ENCODE data around the gene BAIAP3. TPM values are rescaled to one million over a fixed set of nuclear protein-coding genes. Genes with fewer than 3 reads are reported as not detected.

Gene BAIAP3
- total RNA-seq, 1 experiment from 2014 or later, result 0.34 TPM

DNA sequence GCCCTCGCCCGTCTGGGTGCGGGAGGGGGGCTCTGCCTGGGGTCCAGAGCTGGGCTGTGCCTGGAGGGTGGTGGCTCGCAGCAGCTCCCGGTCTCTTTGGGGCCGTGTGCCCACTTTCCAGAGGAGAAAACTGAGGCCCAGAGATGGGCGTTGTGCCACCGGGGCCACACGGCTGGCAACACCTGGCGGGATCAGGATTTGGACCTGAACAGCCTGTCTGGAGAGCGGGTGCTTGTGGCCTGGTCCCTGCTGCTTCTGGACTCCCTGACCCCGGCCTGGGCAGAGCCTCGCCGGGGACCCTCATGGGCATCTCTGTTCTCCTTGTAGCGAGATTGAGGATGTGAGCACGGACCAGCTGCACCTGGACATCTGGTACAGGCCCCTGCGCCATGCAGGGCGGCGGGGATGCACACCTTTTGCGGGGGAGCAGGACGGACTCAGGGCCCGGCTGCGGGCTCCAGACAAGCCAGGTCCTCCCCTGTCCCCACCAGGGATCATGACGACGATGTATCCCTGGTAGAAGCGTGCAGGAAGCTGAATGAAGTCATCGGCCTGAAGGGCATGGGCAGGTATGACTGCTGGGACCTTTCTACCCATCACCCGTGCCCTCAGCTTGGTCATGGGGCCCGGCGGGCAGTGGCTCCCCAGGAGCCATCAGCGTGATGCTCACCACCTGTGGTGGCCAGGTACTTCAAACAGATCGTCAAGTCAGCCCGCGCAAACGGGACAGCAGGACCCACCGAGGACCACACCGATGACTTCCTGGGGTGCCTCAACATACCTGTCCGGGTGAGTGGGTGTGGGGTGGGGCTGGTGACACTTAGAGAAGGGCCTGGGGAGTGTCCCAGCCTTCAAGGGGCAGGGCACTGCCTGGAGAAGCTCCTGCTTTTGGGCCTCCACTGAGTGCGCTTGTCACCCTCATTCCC is 8.3 kb downstream of the BAIAP3 start:
- Histone ChIP-seq H3K27me3 (peaks cover 5% of the 10 kb centered on the region; the same call in 1 of the 2 replicates), H3K9me3 (replicated peaks) (no peaks in the 10 kb centered on the region), H3K36me3 (no peaks in the 10 kb centered on the region), H3K27ac (no peak overlapping the region), H3K4me1 (peaks cover 14% of the 10 kb centered on the region), H3K4me3 (no peak overlapping the region)
- DNase-seq, result no peak

DNA sequence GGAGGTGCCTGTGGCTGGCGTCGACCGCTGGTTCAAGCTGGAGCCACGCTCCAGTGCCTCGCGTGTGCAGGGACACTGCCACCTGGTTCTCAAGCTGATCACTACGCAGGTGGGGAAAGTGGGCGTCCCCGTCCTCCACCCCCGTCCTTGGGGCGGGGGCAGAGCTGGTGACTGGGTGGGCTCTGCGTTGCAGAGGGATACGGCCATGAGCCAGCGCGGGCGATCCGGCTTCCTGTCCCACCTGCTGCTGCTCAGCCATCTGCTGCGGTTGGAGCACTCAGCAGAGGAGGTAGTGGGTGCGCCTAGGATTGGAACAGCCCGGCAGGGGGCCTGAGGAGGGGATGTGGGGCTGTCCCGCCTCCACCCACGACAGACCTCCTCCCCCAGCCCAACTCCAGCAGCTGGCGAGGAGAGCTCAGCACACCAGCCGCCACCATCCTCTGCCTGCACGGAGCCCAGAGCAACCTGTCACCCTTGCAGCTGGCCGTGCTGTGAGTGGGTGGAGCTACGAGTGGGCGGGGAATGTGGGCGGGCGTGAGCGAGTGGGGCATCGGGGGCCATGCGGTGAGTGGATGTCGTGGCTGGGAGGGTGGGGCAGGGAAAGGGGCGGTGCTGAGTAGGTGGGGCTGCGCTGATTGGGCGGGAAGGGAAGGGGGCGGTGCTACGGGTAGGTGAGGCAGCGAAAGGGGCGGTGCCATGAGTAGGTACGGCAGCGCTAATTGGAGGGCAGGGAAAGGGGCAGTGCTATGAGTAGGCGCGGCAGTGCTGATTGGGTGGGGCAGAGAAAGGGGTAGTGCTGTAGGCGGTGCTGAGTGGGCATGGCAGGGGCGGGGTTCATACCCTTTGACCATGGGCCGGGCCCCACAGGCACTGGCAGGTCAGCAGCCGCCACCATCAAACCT is 9.3 kb downstream of the BAIAP3 start:
- H3K27me3 ChIP-seq, result 0 out of 2 replicates have a peak, but pooled peaks cover 2% of the 10 kb centered on the region
- no peak overlapping the region for H3K27ac ChIP-seq
- no peaks in the 10 kb centered on the region for H3K36me3 ChIP-seq
- H3K4me1 ChIP-seq, result peaks cover 14% of the 10 kb centered on the region
- H3K4me3 ChIP-seq, result peak overlapping the region; percentile 25; the same call in 1 of the 2 replicates
- DNase-seq, result peak; percentile 99
- H3K9me3 ChIP-seq (replicated peaks), result no peaks in the 10 kb centered on the region

DNA sequence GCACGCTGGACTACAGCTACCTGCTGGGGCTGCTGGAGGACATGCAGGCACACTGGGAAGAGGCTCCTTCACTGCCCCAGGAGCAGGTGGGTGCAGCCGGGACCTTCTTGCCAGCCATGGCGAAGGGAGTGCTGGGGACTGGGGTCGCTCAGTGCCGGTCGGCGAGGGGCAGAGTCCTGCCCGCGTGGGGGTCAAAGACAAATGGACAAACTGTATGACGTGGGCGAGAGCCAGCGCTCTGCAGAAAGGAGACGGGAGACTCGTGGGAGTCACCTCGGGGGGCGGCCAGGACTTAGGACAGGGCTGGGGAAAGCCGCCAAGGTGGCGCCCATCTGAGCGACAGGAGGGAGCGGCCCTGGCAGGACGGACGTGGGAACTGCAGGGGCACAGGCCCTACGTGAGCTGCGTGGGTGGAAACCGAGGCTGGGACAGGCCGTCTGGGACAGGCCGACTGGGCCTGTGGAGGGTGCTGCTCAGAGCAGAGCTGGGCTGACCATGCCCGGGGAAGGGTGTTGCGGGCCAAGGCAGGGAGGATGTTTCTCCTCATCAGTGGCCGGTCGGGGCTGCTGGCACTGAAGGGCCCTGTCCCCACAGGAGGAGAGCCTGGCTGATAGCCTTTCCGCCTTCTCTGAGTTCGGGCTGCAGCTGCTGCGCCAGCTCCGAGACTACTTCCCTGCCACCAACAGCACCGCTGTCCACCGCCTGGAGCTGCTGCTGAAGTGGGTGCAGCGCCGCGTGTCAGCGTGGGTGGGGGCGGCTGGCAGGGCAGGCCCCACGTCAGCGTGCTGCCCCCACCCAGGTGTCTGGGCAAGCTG is 10.2 kb downstream of the BAIAP3 start:
- Histone ChIP-seq H3K4me3 (0 out of 2 replicates have a peak overlapping the region, but pooled peaks have one; percentile 5), H3K36me3 (no peaks in the 10 kb centered on the region; the same call in 1 of the 2 replicates), H3K4me1 (peaks cover 14% of the 10 kb centered on the region), H3K27me3 (0 out of 2 replicates have a peak, but pooled peaks cover 2% of the 10 kb centered on the region), H3K27ac (no peak overlapping the region), H3K9me3 (replicated peaks) (no peaks in the 10 kb centered on the region)
- DNase-seq, result peak; percentile 40 to 44

DNA sequence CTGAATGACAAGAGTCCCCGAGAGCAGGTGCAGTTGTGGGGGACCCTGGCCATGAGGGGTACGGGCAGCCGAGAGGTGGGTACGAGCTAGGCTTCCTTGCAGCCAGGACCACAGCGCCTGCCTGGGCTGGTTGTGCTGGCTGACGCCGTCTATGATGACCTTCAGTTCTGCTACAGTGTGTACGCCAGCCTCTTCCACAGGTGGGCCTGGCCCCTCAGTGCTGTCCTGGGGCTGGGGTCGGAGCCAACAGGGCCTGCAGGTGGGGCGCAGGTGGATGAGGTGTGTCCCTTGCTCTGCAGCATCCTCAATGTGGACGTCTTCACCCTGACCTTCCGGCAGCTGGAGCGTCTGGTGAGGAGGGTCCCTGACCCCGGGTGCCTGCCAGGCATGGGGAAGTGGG is 11.1 kb downstream of the BAIAP3 start:
- no peak for DNase-seq
- H3K9me3 ChIP-seq (replicated peaks), result no peaks in the 10 kb centered on the region
- H3K27ac ChIP-seq, result no peak overlapping the region
- no peak overlapping the region for H3K4me3 ChIP-seq
- 0 out of 2 replicates have a peak, but pooled peaks cover 2% of the 10 kb centered on the region for H3K27me3 ChIP-seq
- H3K4me1 ChIP-seq, result peaks cover 14% of the 10 kb centered on the region
- H3K36me3 ChIP-seq, result no peaks in the 10 kb centered on the region; the same call in 1 of the 2 replicates

DNA sequence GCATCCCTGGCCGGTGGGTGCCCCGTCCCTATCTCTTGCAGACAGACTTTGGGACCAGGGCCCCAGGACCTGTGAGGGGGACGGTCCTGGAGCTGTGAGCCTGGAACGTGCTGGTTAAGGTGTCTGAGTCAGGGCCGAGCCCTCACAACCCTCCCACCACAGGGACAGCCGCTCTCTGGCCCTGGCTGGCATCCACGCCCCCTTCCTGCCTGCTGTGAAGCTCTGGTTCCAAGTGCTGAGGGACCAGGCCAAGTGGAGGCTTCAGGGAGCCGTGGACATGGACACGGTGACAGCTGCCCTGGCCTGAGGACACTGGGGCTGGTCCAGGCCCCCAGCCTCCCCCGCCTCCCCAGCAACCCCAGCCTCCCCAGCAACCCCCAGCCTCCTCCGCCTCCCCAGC is 11.6 kb downstream of the BAIAP3 start:
- Histone ChIP-seq H3K27me3 (0 out of 2 replicates have a peak, but pooled peaks cover 2% of the 10 kb centered on the region), H3K9me3 (replicated peaks) (no peaks in the 10 kb centered on the region), H3K4me1 (peaks cover 14% of the 10 kb centered on the region), H3K36me3 (no peaks in the 10 kb centered on the region; the same call in 1 of the 2 replicates), H3K4me3 (no peak overlapping the region), H3K27ac (no peak overlapping the region)
- DNase-seq, result peak; percentile 44 to 49

DNA sequence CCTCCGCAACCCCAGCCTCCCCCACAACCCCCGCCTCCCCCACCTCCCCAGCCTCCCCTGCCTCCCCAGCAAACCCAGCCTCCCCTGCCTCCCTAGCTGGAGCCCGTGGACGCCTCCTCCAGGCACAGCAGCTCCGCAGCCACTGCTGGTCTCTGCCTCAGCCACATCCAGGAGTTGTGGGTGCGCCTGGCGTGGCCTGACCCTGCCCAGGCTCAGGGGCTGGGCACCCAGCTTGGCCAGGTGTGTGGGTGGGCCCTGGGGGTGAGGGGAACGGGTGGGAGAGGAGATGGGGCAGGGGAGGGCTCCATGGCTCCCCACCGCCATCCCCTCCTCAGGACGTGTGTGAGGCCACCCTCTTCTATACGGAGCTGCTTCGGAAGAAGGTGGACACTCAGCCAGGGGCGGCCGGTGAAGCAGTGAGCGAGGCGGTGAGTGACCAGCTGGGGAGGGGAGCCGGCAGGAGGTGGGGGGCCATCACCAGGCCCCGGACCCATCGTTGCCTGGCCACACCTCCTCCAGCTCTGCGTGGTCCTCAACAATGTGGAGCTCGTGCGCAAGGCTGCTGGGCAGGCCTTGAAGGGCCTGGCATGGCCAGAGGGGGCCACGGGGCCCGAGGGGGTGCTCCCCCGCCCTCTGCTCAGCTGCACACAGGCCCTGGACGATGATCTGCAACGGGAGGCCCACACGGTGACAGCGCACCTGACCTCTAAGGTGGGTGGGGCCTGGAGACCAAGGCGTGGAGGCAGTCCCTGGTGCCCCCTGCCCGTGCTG is 12.4 kb downstream of the BAIAP3 start:
- no peaks in the 10 kb centered on the region; the same call in 1 of the 2 replicates for H3K36me3 ChIP-seq
- H3K9me3 ChIP-seq (replicated peaks), result no peaks in the 10 kb centered on the region
- H3K27ac ChIP-seq, result no peak overlapping the region
- peaks cover 16% of the 10 kb centered on the region for H3K4me1 ChIP-seq
- DNase-seq, result no peak
- 0 out of 2 replicates have a peak, but pooled peaks cover 2% of the 10 kb centered on the region for H3K27me3 ChIP-seq
- no peak overlapping the region for H3K4me3 ChIP-seq

DNA sequence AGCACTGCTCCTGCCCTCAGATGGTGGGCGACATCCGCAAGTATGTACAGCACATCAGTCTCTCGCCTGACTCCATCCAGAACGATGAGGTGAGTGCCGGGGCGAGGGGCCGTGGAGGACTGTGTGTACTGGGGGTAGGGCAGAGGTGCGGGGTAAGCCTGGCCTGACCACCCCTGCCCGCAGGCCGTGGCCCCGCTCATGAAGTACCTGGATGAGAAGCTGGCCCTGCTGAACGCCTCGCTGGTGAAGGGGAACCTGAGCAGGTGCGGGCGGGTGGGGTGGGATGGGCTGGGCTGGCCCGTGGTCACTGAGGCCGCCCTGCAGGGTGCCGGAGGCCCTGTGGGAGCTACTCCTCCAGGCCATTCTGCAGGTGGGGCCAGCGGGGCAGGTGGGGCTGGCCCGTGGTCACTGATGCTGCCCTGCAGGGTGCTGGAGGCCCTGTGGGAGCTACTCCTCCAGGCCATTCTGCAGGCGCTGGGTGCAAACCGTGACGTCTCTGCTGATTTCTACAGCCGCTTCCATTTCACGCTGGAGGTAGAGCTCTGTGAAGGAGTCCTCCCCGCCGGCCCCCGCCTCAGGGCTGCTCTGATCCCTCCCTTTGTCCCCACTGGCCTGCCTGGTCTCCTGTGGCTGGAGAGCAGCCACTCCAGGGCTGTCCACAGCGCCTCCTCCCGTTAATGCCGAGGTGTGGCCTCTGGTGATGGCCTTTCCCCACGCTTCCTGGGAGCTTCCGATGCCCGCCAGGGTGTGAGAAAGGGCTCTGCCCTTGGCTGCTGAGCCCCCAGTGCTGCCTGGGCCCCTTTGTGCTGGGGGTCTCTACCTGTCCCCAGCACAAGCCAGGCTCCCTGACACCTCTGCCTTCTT is 13.2 kb downstream of the BAIAP3 start:
- Histone ChIP-seq H3K27me3 (0 out of 2 replicates have a peak, but pooled peaks cover 2% of the 10 kb centered on the region), H3K4me3 (no peak overlapping the region), H3K36me3 (no peaks in the 10 kb centered on the region; the same call in 1 of the 2 replicates), H3K27ac (no peak overlapping the region), H3K4me1 (peaks cover 18% of the 10 kb centered on the region), H3K9me3 (replicated peaks) (no peaks in the 10 kb centered on the region)
- no peak for DNase-seq

DNA sequence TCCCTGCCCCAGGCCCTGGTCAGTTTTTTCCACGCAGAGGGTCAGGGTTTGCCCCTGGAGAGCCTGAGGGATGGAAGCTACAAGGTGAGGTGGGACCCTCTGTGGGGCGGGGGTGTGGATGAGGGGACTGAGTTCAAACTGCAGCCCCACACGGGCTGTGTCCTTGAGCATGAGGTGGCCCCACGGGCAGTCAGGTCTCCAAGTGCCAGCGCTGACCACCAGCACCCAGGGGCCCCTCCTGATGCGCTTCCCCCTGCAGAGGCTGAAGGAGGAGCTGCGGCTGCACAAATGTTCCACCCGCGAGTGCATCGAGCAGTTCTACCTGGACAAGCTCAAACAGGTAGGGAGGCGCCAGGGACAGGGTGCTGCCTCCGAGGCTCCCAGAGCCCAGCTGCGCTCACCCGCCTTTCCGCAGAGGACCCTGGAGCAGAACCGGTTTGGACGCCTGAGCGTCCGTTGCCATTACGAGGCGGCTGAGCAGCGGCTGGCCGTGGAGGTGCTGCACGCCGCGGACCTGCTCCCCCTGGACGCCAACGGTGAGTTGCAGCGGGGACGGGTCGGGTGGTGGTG is 13.9 kb downstream of the BAIAP3 start:
- DNase-seq, result no peak
- no peak overlapping the region for H3K4me3 ChIP-seq
- H3K9me3 ChIP-seq (replicated peaks), result no peaks in the 10 kb centered on the region
- H3K4me1 ChIP-seq, result peaks cover 16% of the 10 kb centered on the region
- no peaks in the 10 kb centered on the region; the same call in 1 of the 2 replicates for H3K36me3 ChIP-seq
- H3K27me3 ChIP-seq, result 0 out of 2 replicates have a peak, but pooled peaks cover 2% of the 10 kb centered on the region
- H3K27ac ChIP-seq, result no peak overlapping the region

DNA sequence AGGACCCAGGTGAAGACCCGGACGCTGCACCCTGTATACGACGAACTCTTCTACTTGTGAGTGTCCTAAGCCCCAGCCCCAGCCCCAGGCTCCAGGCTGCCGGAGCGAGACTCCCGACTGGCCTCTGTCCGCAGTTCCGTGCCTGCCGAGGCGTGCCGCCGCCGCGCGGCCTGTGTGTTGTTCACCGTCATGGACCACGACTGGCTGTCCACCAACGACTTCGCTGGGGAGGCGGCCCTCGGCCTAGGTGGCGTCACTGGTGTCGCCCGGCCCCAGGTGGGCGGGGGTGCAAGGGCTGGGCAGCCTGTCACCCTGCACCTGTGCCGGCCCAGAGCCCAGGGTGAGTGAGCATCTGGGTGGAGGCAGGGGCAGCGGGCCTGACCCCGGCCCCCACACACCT is 14.5 kb downstream of the BAIAP3 start:
- H3K27me3 ChIP-seq, result 0 out of 2 replicates have a peak, but pooled peaks cover 2% of the 10 kb centered on the region
- H3K4me1 ChIP-seq, result peaks cover 15% of the 10 kb centered on the region
- no peak overlapping the region for H3K4me3 ChIP-seq
- H3K27ac ChIP-seq, result no peak overlapping the region
- no peaks in the 10 kb centered on the region; the same call in 1 of the 2 replicates for H3K36me3 ChIP-seq
- H3K9me3 ChIP-seq (replicated peaks), result no peaks in the 10 kb centered on the region
- DNase-seq, result no peak

DNA sequence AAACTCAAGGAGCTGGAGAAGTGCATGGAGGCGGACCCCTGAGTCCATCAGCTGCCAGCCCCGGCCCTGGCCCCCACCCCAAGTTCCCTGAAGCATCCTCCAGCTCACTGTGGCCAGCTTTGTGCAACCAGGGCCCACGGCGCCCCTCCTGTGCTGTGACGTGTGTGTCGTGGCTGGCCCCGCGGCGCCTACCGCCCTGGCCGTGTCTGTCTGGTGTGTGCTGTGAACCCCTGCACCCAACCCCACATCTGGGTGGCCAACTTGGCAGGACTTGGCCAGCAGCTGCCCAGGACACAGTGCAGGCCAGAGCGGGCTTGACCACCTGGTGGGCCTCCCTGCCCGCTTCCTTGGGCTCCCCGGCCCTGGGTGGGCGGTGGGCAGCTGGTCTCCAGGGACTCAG is 15.0 kb downstream of the BAIAP3 start:
- 0 out of 2 replicates have a peak, but pooled peaks cover 2% of the 10 kb centered on the region for H3K27me3 ChIP-seq
- DNase-seq, result no peak
- no peak overlapping the region for H3K4me3 ChIP-seq
- H3K36me3 ChIP-seq, result no peaks in the 10 kb centered on the region; the same call in 1 of the 2 replicates
- no peak overlapping the region for H3K27ac ChIP-seq
- H3K9me3 ChIP-seq (replicated peaks), result no peaks in the 10 kb centered on the region
- H3K4me1 ChIP-seq, result peaks cover 12% of the 10 kb centered on the region

DNA sequence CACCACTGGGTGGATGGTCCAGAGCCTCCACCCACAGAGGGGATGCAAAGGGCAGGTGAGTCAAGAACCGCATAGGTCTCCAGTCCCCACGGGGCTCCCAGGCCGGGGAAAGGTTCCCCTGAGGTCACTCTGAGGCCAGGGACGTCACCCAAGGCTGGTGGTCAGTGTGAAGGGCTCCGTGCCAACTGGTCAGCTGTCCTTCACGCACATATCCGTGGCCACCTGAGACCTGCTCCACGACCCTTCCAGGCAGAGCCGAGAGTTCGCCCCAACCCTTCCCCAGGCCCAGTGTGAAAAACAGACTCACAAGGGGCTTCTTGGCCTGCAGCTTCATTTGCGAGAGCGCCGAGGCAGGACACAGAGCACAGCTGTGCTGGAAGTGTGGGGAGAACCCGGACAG is 15.5 kb downstream of the BAIAP3 start:
- Histone ChIP-seq H3K4me3 (no peak overlapping the region), H3K27ac (no peak overlapping the region), H3K9me3 (replicated peaks) (no peaks in the 10 kb centered on the region)

DNA sequence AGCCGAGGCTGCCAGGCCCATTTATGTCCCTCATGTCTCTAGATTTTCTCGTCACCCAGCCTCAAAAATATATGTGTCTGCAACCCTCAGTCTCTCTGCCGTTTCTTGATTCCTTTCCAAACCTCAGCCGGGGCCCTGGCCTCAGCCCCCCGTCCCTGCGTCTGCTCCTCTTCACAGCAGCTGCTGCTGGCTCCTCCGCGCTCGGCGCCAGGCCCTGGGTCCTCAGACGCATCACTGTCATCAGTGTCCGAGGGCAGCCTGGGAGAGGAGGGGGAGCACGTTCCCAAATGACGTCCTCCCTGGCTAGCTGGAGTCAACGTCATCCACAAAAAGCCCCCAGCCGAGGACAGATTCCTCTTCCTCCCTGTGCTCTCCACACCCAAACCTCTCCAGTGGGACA is 15.9 kb downstream of the BAIAP3 start:
- Histone ChIP-seq H3K4me3 (no peak overlapping the region), H3K27ac (no peak overlapping the region), H3K36me3 (no peaks in the 10 kb centered on the region; the same call in 1 of the 2 replicates), H3K27me3 (0 out of 2 replicates have a peak, but pooled peaks cover 2% of the 10 kb centered on the region), H3K9me3 (replicated peaks) (no peaks in the 10 kb centered on the region), H3K4me1 (peaks cover 10% of the 10 kb centered on the region)
- no peak for DNase-seq

More for the DNA sequence above, 15.5 kb downstream of the BAIAP3 start:
- no peak for DNase-seq
- Histone ChIP-seq H3K27me3 (0 out of 2 replicates have a peak, but pooled peaks cover 2% of the 10 kb centered on the region), H3K36me3 (no peaks in the 10 kb centered on the region; the same call in 1 of the 2 replicates), H3K4me1 (peaks cover 10% of the 10 kb centered on the region)

All from SJCRH30 (cell line).